ENCODE data around the gene DTNBP1.
"Not testable (repeated sequence)": the region's sequence is repeated elsewhere in the genome, so short reads cannot be mapped to it uniquely, and the experiment has no call there.

DTNBP1 gene

DNA sequence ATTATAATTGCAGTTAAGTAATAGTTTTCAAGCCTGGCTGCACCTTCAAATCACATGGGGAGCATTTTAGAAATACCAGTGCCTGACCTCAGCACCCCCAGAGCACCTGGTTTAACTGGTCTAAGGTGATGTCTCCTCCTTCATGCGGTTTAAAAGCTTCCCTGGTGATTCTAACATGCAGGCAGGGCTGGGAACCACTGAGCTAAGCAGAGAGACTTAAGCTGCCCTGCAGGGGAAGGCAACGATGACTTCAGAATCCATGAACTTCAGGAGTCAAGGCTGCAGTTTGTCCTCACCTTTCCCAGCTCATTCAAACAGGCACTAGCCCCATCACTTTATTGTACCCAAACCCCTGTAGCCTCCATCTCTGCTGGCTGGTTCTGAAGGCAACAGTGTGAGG is 6.1 kb upstream of the DTNBP1 start:
- no peak for DNase-seq (ENCODE audit: low spot score)

DNA sequence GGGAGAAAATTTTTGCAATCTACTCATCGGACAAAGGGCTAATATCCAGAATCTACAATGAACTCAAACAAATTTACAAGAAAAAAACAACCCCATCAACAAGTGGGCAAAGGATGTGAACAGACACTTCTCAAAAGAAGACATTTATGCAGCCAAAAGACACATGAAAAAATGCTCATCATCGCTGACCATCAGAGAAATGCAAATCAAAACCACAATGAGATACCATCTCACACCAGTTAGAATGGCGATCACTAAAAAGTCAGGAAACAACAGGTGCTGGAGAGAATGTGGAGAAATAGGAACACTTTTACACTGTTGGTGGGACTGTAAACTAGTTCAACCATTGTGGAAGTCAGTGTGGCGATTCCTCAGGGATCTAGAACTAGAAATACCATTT is 4.1 kb upstream of the DTNBP1 start:
- not testable (repeated sequence) for DNase-seq (ENCODE audit: low spot score)

DNA sequence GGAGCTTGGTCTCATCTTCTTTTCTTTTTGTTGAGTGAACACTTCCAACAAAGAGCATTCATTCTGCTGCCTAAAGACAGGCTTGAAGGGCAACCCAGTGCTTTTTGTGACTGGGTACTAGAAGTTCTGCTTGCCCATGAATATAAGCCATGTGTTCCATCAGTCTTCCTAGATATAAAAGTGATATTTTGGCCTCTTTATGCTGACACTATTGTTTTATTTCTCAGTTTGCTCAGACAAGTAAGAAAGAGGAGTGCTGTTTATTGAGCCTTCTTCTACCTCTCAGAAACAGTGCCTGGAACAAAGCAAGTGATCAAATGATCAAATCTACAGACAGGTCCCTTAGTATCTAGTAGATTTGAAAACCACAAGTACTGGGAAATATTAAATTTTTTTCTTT is 2.4 kb upstream of the DTNBP1 start:
- DNase-seq (ENCODE audit: low spot score): no peak

DNA sequence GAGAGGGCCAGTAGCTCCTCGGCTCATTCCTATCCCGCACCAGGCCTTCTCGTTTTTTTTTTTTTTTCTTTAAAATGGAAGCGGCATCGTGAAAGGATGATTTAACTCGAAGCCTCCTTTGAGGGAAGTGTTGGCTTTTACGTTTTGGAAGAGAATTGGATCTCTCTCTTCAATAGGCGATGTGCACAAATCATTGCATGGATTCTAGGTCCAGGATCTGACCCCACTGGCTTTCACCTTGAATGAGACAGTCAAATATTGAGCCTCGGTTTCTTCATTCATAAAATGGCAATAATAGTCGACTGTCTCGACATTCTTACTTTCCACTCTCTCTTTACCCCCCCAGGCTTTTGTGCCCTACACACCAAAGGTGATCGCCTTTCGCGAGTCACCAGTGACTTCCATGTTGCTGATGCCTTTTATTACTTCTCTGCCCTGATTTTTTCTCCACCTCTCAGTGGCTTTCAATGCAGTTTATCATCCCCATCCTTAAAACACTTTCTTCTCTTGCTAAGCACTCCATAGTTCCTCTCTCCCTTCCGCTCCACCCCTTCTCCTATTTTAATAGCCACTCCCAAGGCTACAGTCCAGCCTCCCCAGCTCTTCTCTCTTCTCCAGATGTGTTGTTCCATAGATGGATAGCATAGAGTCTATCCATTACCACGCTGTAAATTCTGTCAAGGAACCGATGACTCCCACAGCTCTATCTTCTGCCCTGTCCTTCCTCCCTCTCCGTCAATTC is 473 bp upstream of the DTNBP1 start:
- DNase-seq (ENCODE audit: low spot score): no peak

DNA sequence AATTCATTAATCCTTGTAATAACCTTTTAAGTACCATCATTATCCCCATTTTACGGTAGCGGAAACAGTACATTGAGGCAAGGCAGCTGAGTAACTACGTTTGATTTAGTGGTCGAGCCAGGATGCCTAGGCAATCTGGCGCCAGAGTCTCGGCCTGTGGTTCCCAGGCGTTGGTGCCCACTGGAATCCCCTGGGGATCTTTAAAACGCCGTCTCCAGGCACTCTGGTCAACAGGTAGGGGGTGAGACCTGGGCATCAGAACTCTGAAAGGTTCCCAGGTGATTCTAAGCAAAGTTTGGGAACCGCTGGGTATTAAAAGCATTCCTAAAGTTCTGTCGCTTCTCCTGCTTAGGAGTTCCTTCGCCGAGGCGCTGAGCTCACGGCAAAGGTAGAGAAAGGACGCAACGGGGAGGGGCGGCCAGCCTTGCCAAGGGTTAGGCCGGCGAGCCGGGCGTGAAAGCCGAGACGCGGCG is 939 bp downstream of the DTNBP1 start:
- DNase-seq (ENCODE audit: low spot score): peak; percentile 10

DNA sequence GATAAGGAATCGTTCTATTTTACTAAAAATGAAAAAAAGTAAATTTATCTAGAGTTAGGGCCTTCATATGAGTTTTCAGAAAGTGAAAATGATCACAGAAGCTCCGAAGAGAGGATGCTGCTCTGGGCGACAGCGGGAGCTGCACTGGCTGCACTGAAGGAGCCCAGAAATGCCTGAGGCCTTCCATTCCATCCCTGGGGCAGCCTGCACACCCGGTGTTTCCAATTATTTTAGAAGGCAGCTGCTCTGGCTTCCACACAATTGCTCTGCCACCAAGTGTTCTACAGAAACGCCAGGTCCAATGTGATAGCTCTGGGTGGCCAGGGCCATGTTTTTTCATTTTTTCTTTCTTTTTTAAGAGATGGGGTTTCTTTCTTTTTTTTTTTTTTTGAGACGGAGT is 3.6 kb downstream of the DTNBP1 start:
- DNase-seq (ENCODE audit: low spot score): no peak

DNA sequence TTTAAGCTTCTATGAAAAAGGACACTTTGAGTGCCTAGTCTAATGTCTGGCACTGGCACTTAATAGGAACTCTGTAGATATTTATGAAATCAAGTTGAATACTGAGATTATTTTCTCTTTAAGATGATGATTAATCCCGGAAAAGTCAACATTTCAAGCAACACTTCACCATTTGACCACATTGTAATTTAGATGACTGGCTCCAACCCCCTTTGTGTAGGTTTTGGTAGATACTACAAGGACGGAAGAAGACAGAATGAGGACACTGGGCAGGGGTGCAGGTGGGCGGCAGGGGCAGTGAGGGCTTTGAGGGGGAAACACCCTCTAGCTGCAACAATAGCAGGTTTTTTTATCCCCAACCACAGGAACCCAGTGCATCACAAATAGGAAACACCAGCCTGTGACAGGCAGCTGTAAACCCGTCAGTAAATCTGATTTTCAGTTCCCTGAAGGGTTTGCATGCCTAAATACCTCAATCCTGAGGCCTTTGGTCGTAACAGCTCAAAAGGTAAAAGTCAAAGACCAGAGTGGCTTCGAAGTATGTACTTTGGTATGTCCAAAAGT is 4.6 kb downstream of the DTNBP1 start:
- no peak for DNase-seq (ENCODE audit: low spot score)

DNA sequence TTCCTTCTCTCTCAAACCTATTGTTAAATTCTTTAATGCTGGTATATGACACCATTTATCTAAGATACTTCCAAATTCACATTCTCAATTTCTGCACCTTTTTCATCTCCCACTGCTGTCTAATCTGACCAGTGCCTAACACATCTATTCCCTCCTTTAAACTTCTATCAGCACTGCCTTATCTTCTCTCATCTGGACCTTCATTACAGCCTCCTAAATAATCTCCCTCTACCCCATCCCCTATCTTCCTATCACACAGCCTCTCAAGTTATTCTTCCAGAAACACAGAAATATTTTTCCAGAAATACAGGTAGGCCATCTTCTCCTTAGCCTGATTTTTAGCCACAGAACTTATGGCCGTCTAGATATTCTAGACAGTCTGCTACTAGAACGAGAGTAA is 5.5 kb downstream of the DTNBP1 start:
- DNase-seq (ENCODE audit: low spot score): no peak

DNA sequence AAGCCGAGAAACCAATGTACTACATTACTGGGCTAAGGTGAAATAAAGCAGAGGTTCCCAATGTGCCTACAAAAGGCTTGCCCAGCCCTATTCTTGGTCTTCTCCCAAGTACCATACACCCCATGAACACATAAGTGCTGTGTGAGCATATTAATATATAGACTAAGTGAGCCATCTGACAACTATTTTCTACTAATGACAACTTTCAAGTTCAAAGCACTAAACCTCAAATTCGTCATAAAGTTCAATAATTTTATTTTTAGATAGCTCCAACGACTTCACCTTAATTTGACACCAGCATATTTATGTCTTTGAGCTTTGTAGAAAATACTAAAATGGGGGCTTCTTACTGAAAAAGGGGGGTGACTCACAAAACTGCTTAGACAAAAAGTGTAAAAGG is 6.7 kb downstream of the DTNBP1 start:
- DNase-seq (ENCODE audit: low spot score): no peak

DNA sequence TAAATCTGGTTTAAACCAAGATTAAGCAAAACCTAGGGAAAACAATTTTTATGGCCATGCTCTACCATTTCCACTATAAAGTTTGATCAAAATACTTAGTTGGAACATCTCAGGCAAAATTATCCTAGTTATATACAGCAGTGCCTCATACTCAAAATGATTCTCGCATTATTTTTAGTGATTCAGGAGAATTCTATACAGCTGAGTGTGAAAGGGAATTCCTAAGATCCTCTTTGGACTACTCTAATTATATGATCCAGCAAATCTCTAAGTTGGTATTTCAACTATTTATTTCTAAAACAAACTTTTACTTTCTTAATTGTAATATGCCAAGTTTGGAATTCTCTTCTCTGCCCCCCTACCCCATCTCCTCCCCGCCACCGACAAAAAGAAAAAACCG is 8.6 kb downstream of the DTNBP1 start:
- DNase-seq (ENCODE audit: low spot score): no peak

DNA sequence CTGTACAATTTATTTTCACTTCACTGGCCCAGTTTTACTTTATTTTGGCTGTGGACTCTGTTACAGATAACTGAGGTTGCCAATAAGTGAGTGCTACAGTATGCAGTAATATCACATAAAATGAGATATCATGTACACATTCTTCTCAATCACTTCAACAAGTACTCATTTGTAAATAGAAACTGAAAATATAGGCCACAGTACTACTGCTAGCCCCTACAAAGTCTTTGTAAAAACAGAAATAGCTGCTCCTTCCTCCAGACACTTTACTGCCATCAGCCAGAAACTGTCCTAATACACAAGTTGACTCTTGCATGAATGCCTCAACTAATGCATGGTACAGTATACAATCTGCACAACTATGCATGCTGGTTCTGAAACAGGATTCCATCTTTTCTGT is 9.2 kb downstream of the DTNBP1 start:
- no peak for DNase-seq (ENCODE audit: low spot score)

DNA sequence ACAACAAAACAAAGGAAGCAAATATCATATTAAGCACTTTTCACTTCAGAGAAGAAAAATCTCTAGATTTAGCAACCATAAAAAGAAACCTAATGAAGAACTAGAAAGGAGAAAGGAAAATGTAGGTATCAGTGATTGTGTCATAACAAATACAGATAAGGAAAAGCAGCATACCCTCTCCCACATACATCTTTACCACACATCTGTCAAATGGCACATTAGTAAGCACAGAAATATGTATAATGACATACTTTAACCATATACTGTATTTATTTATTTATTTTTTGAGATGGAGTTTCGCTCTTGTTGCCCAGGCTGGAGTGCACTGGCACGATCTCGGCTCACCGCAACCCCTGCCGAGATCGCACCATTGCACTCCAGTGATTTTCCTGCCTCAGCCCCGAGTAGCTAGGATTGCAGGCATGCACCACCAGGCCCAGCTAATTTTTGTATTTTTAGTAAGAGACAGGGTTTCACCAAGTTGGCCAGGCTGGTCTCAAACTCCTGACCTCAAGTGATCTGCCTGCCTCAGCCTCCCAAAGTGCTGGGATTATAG is 12.7 kb downstream of the DTNBP1 start:
- not testable (repeated sequence) for DNase-seq (ENCODE audit: low spot score)

DNA sequence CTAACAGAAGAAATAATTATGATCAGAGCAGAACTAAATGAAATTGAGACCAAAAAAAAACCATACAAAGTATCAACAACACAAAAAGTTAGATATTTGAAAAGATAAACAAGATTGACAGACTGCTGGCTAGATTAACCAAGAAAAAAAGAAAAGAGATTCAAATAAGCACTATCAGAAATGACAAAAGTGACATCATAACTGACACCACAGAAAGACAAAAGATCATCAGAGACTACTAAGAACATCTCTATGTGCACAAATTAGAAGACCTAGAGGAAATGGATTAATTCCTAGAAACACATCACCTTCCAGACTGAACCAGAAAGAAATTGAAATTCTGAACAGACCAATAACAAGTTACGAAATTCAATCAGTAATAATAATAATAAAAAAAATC is 17.9 kb downstream of the DTNBP1 start:
- no peak for DNase-seq (ENCODE audit: low spot score)

DNA sequence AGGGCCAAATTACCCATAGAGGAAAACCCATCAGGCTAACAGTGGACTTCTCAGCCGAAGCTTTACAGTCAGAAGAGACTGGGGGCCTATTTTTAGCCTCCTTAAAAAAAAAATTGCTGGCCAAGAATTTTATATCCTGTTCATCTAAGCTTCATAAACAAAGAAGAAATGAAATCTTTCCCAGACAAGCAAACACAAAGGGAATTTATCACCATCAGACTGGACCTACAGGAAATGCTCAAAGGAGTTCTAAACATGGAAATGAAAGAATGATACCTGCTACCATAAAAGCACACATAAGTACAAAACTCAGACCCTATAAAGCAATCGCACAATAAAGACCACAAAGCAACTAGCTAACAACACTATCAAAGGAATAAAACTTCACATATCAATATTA is 19.3 kb downstream of the DTNBP1 start:
- DNase-seq (ENCODE audit: low spot score): no peak

DNA sequence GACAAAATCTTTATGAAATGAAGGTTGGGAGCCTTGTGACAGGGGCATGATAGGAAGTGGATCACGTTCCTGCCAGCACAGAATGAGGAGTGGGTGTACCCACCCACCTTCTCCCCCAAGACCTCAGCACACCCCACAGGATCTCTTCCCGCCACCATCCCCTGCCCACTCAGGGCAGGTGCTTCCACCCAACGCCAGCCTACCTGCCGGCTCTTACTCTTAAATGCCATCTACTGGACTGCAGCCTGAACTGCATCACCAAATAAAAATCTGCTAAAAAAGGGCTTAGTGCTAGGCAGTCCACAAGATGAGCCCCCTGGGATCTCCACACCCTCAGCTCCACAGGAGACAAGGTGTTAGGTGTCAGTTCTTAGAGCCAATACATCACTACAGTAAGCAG is 20.6 kb downstream of the DTNBP1 start:
- DNase-seq (ENCODE audit: low spot score): no peak

DNA sequence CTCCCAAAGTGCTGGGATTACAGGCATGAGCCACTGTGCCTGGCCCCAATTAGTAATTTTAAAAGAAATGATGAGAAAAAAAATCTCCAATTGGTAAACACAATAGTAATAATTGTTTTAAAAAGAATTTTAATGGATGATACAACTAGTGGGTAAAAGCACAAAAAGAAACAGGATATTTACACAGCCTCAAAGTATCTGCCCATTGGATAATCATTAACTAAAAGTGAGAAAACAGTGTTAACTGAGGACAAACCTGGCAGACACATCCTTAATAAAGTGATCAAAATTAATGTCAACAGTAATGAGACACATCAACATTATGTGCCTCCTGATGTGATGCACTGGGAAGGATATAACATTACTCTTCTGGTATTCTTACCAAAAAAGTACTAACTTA is 24.5 kb downstream of the DTNBP1 start:
- DNase-seq (ENCODE audit: low spot score): no peak

DNA sequence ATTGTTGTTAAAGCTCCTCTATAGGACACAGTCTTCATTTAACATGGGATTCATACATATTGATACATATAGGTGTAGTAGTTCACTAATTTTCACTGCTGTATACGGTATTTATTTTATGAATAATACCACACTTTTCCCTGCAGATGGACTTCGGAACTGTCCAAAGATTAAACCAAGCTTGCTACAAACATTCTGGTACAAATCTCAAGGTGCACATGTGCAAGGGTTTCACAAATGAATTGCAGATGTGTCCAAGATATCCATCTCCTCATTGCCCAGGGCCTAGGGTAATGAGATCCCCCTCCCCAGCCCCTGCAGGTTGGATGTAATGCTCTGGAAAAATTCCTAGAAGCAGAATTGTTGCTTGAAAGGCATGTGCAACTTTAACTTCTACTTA is 31.4 kb downstream of the DTNBP1 start:
- no peak for DNase-seq (ENCODE audit: low spot score)

DNA sequence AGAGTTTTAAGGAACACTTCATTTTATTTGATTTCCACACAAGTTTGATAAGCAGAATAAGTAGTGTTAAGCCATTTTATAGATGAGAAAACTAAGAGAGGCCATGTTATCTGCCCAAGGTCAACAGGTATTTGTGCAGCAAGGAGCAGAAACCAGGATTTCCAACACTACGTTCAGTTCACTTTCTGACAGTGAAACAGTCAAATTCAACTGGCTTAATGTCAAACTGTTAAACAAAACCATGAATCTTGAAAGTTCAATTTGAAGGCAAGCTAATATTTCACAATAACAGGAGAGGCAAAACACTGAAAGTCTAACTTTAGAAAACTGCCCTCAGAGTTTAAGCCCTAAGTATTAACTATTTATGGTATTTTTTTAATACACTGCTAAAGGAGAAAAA is 32.6 kb downstream of the DTNBP1 start:
- no peak for DNase-seq (ENCODE audit: low spot score)

DNA sequence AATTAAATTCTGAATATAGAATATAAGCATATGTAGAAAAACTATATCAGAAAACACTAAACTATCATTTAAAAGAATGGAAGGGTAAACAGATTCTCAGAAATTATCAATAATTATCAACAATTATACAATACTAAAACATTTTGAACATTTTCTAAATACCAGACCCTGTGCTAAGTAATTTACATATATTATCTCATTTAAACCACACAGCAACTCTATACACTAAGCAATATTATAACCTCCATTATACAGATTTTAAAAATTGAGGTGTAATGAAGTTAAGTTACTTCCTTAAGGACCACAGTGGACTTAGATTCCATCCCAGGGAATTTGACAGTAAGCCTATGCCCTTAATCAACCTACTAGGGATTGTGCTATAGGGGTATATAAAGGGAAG is 33.3 kb downstream of the DTNBP1 start:
- DNase-seq (ENCODE audit: low spot score): no peak

DNA sequence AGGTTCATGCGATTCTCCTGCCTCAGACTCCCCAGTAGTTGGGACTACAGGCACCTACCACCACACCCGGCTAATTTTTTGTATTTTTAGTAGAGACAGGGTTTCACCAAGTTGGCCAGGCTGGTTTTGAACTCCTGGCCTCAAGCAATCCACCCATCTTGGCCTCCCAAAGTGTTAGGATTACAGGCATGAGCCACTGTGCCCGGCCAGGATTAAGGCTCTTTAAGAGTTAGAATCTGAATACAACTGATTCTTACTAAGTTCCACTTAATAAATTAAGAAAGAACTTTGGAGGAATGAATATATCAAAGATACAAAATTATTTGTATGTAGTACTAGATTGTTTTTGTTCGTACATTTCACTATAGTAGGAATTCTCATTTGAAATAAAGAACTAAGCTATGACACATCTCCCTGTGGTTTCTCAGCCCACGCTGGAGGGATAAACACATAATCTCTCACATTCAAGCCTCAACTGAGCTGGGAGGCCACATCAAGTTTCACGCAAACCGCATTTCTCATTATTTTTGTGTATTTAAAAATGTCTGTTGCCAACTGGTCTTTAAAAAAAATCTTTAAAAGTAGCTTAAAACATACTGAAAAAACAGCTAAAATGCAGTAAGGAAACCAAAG is 34.2 kb downstream of the DTNBP1 start:
- no peak for DNase-seq (ENCODE audit: low spot score)

DNA sequence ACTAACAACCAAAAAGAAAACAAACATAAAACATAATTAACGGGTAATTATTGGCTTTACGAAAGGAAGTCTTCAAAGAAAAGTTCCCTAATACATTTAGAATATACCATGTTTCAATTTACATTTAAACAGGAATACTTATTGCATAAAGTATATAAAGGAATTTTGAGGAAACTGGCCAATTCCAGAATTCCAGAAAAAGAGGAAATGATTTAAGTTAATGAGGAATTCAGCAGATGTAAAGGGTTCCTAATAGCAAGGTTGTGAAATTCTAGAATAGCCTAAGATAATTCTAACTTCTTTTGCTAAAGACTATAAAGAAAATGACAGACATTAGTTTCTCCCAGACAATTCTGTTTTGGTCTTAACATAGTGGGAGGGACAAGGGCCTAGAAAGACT is 35.0 kb downstream of the DTNBP1 start:
- no peak for DNase-seq (ENCODE audit: low spot score)

DNA sequence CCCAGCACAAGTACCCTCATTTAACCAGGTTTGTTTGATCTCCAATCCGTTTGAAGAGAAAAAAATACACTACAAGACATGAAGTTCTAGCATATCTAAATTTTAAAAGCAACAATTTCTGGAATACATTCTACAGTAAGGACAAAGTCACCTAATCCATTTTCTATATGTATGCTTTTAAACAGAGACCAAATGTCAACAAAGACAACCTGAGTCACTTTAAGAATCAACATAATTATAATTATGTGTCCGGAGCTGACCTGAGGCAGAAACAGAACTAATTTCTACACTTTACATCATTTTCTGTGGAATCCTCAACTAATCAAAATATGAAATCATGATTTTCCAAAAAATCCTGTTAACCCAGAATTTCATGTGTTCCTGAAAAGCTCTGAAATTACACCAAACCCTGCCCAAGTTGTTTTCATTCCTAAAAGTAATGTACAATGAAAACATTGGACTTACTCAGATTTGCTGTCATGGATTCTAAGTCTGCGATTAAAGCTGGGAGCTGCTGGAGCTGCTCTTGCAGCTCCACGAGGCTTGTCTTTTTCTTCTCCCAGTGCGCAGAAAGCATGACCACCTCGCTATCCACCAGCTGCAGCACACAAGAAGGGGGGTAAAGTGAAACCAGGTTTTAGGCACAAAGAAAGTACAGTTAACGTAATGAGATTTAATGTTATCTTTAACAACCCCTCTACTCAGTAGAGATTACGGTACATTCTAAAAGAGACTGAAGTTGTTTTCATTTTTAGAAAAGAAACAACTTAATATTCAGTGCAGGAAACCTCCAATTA is 35.8 kb downstream of the DTNBP1 start:
- DNase-seq (ENCODE audit: low spot score): no peak

DNA sequence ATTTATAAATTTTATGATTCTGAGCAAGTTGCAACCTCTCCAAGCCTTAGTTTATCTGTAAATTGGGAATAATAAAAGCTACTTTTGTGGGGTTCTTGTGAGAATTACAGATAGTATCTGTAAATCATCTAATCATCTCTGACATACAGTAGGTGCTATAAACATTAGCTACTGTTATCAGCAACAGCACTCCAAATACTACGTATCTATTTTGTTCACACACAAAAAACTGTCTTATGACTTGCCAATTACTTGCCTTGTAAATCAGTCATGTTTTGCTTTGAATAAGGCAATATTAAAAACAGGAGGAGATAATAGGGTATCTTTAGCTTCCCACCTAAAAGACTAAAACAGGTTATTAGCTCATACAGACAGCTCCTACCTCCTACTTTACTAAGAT is 36.7 kb downstream of the DTNBP1 start:
- no peak for DNase-seq (ENCODE audit: low spot score)

All from HuH-7 (cell line).